ENCODE measurements around the gene MAP3K5. TPM values are rescaled to one million over a fixed set of nuclear protein-coding genes. Genes with fewer than 3 reads are reported as not detected.

MAP3K5 gene
- total RNA-seq, 4 donors from 2014 or later: 18.7 to 24.1 (median 20.7) TPM

DNA sequence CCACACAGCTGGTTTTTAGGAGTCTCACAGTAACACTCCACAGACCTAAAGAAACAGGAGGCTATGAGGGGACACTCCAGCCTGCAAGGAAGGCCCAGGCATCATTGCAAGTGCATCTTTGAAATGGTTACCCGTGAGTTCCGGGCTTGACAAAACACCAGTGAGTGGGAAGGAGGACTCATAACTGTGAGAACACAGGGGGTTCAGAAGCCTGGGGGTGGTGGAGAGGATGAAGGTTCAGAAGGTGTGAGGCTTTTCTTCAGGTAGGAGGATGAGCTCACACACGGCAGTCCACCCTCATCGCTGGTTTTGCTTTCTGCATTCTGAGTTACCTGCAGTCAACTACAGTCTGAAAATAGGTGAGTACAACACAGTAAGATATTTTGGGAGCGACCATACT, 282.0 kb downstream of the MAP3K5 start:
- peak; percentile 53 for DNase-seq (ENCODE audit: extremely low spot score)
- TF ChIP-seq, protein P1, sequence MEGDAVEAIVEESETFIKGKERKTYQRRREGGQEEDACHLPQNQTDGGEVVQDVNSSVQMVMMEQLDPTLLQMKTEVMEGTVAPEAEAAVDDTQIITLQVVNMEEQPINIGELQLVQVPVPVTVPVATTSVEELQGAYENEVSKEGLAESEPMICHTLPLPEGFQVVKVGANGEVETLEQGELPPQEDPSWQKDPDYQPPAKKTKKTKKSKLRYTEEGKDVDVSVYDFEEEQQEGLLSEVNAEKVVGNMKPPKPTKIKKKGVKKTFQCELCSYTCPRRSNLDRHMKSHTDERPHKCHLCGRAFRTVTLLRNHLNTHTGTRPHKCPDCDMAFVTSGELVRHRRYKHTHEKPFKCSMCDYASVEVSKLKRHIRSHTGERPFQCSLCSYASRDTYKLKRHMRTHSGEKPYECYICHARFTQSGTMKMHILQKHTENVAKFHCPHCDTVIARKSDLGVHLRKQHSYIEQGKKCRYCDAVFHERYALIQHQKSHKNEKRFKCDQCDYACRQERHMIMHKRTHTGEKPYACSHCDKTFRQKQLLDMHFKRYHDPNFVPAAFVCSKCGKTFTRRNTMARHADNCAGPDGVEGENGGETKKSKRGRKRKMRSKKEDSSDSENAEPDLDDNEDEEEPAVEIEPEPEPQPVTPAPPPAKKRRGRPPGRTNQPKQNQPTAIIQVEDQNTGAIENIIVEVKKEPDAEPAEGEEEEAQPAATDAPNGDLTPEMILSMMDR (IDR thresholded peaks at IDR 0.05): no peak
- TF ChIP-seq POLR2AphosphoS5 (IDR thresholded peaks at IDR 0.05) (no peak), POLR2A (IDR thresholded peaks at IDR 0.05; ENCODE audit: low read depth) (no peak), EP300 (IDR thresholded peaks at IDR 0.05) (no peak)
- H3K27me3 ChIP-seq: no peaks in the 10 kb centered on the region
- H3K9me3 ChIP-seq: no peaks in the 10 kb centered on the region
- no peak overlapping the region for H3K4me3 ChIP-seq
- over 99% methylated on average over 5 of the region's 5 CpGs for WGBS
- intact Hi-C loops (cut with DNase I): no loop called here
- no peak overlapping the region for H3K27ac ChIP-seq (replicated peaks in 1 of 4)
- no peaks in the 10 kb centered on the region for H3K4me1 ChIP-seq
- no peaks in the 10 kb centered on the region for H3K36me3 ChIP-seq

DNA sequence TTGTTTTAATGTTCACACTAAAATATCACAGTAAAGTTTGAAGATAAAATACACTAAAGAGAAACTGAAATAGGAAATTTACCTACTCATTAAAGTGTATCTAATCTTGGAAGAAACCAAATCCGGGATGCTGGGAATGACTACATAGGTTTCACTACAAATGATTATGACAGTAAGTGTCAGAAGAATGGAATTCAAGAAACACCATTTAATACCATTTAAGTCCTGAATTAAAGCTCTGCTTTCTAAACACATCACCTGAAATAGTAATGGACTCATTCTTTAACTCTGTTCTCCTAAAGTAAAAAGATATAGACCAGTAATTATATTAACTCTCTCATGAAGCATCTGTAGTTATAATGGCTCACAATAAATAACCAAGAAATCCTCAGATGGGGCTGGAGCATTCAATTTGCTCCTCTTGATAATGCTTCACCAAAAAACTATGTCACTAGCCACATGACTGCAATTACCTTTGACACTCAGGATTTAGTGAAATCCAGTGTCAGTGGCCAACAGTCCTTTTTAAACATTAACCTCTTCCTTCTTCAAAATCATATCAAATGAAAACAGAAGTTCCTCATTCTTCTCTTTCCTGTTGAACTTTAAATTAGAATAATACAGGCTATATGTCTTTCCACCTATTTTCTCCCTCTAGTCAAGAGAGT, 283.4 kb downstream of the MAP3K5 start:
- intact Hi-C loops (cut with DNase I): no loop called here
- Histone ChIP-seq H3K4me3 (no peak overlapping the region), H3K9me3 (no peaks in the 10 kb centered on the region), H3K36me3 (no peaks in the 10 kb centered on the region), H3K27me3 (no peaks in the 10 kb centered on the region), H3K4me1 (no peaks in the 10 kb centered on the region), H3K27ac (replicated peaks in 1 of 4) (no peak overlapping the region)
- DNase-seq (ENCODE audit: extremely low spot score): no peak
- no peak for TF ChIP-seq POLR2A (IDR thresholded peaks at IDR 0.05; ENCODE audit: low read depth)
- TF ChIP-seq, protein P1 (IDR thresholded peaks at IDR 0.05): no peak
- TF ChIP-seq POLR2AphosphoS5 (IDR thresholded peaks at IDR 0.05): no peak
- TF ChIP-seq EP300 (IDR thresholded peaks at IDR 0.05): no peak
- 66% methylated on average over 1 of the region's 1 CpG for WGBS

Small RNAs within 50 kb of the gene (small RNA-seq; reads per million reads assigned to genes)
- 0 reads per million in 3 donors for gene RNA5SP219

Other genes with a start within 250 kb of the MAP3K5 start
- 1 to 10 TPM; 1.7 to 2.9 (median 2.0) TPM for gene MAP7, start 242.1 kb downstream of the MAP3K5 start, total RNA-seq
- gene PEX7, start 30.1 kb upstream of the MAP3K5 start, total RNA-seq: 1 to 10 TPM; 4.1 to 9.5 (median 5.6) TPM
- gene SLC35D3, start 129.8 kb upstream of the MAP3K5 start, total RNA-seq: under 1 TPM in 3 of 4 donors, not detected in 1; 0.11 to 0.42 (median 0.17) TPM